Measurements from ENCODE around the gene LYSMD1.
"Not testable (repeated sequence)": the region's sequence is repeated elsewhere in the genome, so short reads cannot be mapped to it uniquely, and the experiment has no call there.

Gene LYSMD1

GRCh38 chr1:151165738-151166504 lies at the start of gene LYSMD1, which contains the start of gene SCNM1:
Gene LYSMD1, minus strand, starts transcription at chr1:151165902. Its CDS starts 644 bp downstream, at chr1:151165258.
Gene SCNM1, plus strand, starts transcription at chr1:151166144. Its CDS starts 9 bp downstream, at chr1:151166153.
- peak; percentile 99 for DNase-seq (ENCODE audit: low spot score)

- DNase-seq (ENCODE audit: low spot score), result no peak
Observed at GRCh38 chr1:151213560-151213959, 47.9 kb upstream of the LYSMD1 start.

- no peak for DNase-seq (ENCODE audit: low spot score)
Observed at GRCh38 chr1:151211972-151212705, 46.4 kb upstream of the LYSMD1 start.

GRCh38 chr1:151210830-151211229 lies 45.1 kb upstream of the LYSMD1 start:
- no peak for DNase-seq (ENCODE audit: low spot score)

- DNase-seq (ENCODE audit: low spot score), result not testable (repeated sequence)
Observed at GRCh38 chr1:151205381-151205965, 39.8 kb upstream of the LYSMD1 start.

- DNase-seq (ENCODE audit: low spot score), result no peak
Observed at GRCh38 chr1:151199873-151200581, 34.3 kb upstream of the LYSMD1 start.

GRCh38 chr1:151198254-151199127 lies 32.8 kb upstream of the LYSMD1 start, which contains the start of gene PIP5K1A:
Gene PIP5K1A, plus strand, starts transcription at chr1:151198552. Its CDS starts 445 bp downstream, at chr1:151198997.
- peak; percentile 98 for DNase-seq (ENCODE audit: low spot score)

GRCh38 chr1:151197863-151198253 lies 32.2 kb upstream of the LYSMD1 start:
- DNase-seq (ENCODE audit: low spot score), result no peak

GRCh38 chr1:151196292-151196800 lies 30.6 kb upstream of the LYSMD1 start:
- DNase-seq (ENCODE audit: low spot score), result peak; percentile 76

- peak; percentile 52 for DNase-seq (ENCODE audit: low spot score)
Observed at GRCh38 chr1:151194894-151195594, 29.3 kb upstream of the LYSMD1 start.

- no peak for DNase-seq (ENCODE audit: low spot score)
Observed at GRCh38 chr1:151193856-151194255, 28.2 kb upstream of the LYSMD1 start.

GRCh38 chr1:151193304-151193703 lies 27.6 kb upstream of the LYSMD1 start:
- DNase-seq (ENCODE audit: low spot score), result no peak

- no peak for DNase-seq (ENCODE audit: low spot score)
Observed at GRCh38 chr1:151192047-151192446, 26.3 kb upstream of the LYSMD1 start.

- peak; percentile 90 for DNase-seq (ENCODE audit: low spot score)
Observed at GRCh38 chr1:151189637-151190445, 24.1 kb upstream of the LYSMD1 start, which contains the start of gene VPS72. Gene VPS72, minus strand, starts transcription at chr1:151190197. Its CDS starts 76 bp downstream, at chr1:151190121.

GRCh38 chr1:151188667-151189066 lies 23.0 kb upstream of the LYSMD1 start:
- DNase-seq (ENCODE audit: low spot score), result not testable (repeated sequence)

GRCh38 chr1:151187205-151187604 lies 21.5 kb upstream of the LYSMD1 start:
- no peak for DNase-seq (ENCODE audit: low spot score)

GRCh38 chr1:151184211-151184610 lies 18.5 kb upstream of the LYSMD1 start:
- no peak for DNase-seq (ENCODE audit: low spot score)

- DNase-seq (ENCODE audit: low spot score), result no peak
Observed at GRCh38 chr1:151176514-151177045, 10.9 kb upstream of the LYSMD1 start.

GRCh38 chr1:151175863-151176262 lies 10.2 kb upstream of the LYSMD1 start, which contains the start of gene TMOD4:
Gene TMOD4, minus strand, starts transcription at chr1:151175981. Its CDS starts 1,106 bp downstream, at chr1:151174875.
- DNase-seq (ENCODE audit: low spot score), result no peak
